HepG2 (cell line): ENCODE data around the gene NAT14. TPM values are rescaled to one million over a fixed set of nuclear protein-coding genes. Genes with fewer than 3 reads are reported as not detected.

Source experiments
- E2F1 ChIP-seq: sonication (generic); formaldehyde crosslinking; IDR thresholded peaks from 2 replicates; pipeline ENCODE4 v1.5.0; 2020; ENCODE audit warnings: missing genetic modification reagents
- FOXK1 ChIP-seq: sonication (generic); formaldehyde crosslinking; IDR thresholded peaks from 2 replicates; pipeline ENCODE4 v1.4.0; 2020; ENCODE audit warnings: low read depth, missing genetic modification reagents, borderline replicate concordance
- HDAC1 ChIP-seq: sonication (generic); formaldehyde crosslinking; IDR thresholded peaks from 2 replicates; pipeline ENCODE4 v1.5.1; 2020; ENCODE audit warnings: mild to moderate bottlenecking, missing genetic modification reagents
- JUNB ChIP-seq: sonication (generic); formaldehyde crosslinking; IDR thresholded peaks from 2 replicates; pipeline ENCODE4 v1.8.0; 2022; ENCODE audit warnings: missing genetic modification reagents, mild to moderate bottlenecking, borderline replicate concordance
- NFE2L1 ChIP-seq: sonication (generic); formaldehyde crosslinking; IDR thresholded peaks from 2 replicates; pipeline ENCODE4 v1.4.0; 2020; ENCODE audit warnings: missing genetic modification reagents, mild to moderate bottlenecking, borderline replicate concordance
- NR2F1 ChIP-seq, 2 experiments: fragments of 450-650 bp in 1 of 2; formaldehyde crosslinking in 1 of 2; IDR thresholded peaks; 2 replicates each; pipeline versions ENCODE4 v1.5.0 to v1.6.1; 2016 to 2020; ENCODE audit warnings: mild to moderate bottlenecking in 1 of 2, missing compliant biosample characterization in 1 of 2, missing genetic modification reagents in 1 of 2, moderate library complexity in 1 of 2
- RORA ChIP-seq: sonication (generic); formaldehyde crosslinking; IDR thresholded peaks from 2 replicates; pipeline ENCODE4 v1.5.0; 2020; ENCODE audit warnings: mild to moderate bottlenecking, missing genetic modification reagents, moderate library complexity
- ZFP62 ChIP-seq: sonication (generic); formaldehyde crosslinking; IDR thresholded peaks from 2 replicates; pipeline ENCODE4 v1.4.0; 2020; ENCODE audit warnings: missing genetic modification reagents
- ZNF180 ChIP-seq: sonication (generic); formaldehyde crosslinking; IDR thresholded peaks from 2 replicates; pipeline ENCODE4 v1.4.0; 2020; ENCODE audit warnings: low read depth, missing genetic modification reagents, borderline replicate concordance
- ZNF589 ChIP-seq: sonication (generic); formaldehyde crosslinking; conservative IDR thresholded peaks from 2 replicates; pipeline ENCODE4 v1.8.0; 2022; ENCODE audit warnings: mild to moderate bottlenecking, moderate library complexity, missing genetic modification reagents
- ZNF777 ChIP-seq: sonication (generic); formaldehyde crosslinking; IDR thresholded peaks from 2 replicates; pipeline ENCODE4 v1.4.0; 2020; ENCODE audit warnings: missing genetic modification reagents
- ZNF780A ChIP-seq: sonication (generic); formaldehyde crosslinking; IDR thresholded peaks from 2 replicates; pipeline ENCODE4 v1.8.0; 2022; ENCODE audit warnings: mild to moderate bottlenecking, missing genetic modification reagents, moderate library complexity
- ZNF850 ChIP-seq: sonication (generic); formaldehyde crosslinking; conservative IDR thresholded peaks from 2 replicates; pipeline ENCODE4 v1.9.0; 2021; ENCODE audit warnings: mild to moderate bottlenecking, missing genetic modification reagents
- polyA plus RNA-seq, 8 experiments: library from polyadenylated mRNA; depleted of rRNA in 3 of 8; stranded (reverse) in 7 of 8; unstranded in 1 of 8; fragments of >200 nt; fragmentation: Illumina TruSeq in 4 of 8; extraction: Trizol in 4 of 8; gene quantifications; 2 replicates each; pipeline versions ENCODE4 v1.2.1 to v1.2.3, GENCODE V29; 2011 to 2016; ENCODE audit warnings: low read depth in 4 of 8, missing spikeins in 1 of 8, mixed read lengths in 1 of 8; ENCODE audit not compliant: insufficient read depth in 1 of 8
- total RNA-seq, 5 experiments: library from RNA; depleted of rRNA; stranded (reverse); fragments of >200 nt; fragmentation: Illumina TruSeq; extraction: Trizol; gene quantifications; 2 replicates each; pipeline ENCODE4 v1.2.3, GENCODE V29; 2016; ENCODE audit warnings: low read depth in 1 of 5
- TF ChIP-seq, protein P1 (sequence below): sonication (generic); formaldehyde crosslinking; IDR thresholded peaks from 2 replicates; pipeline ENCODE4 v1.5.0; 2020; ENCODE audit warnings: mild to moderate bottlenecking, missing genetic modification reagents, moderate library complexity
- TF ChIP-seq, protein P2 (sequence below): sonication (generic); formaldehyde crosslinking; IDR thresholded peaks from 2 replicates; pipeline ENCODE4 v1.8.0; 2022; ENCODE audit warnings: mild to moderate bottlenecking, missing genetic modification reagents, moderate library complexity
- TF ChIP-seq, protein P3 (sequence below): sonication (generic); IDR thresholded peaks from 2 replicates; pipeline ENCODE4 v1.6.1; 2016; ENCODE audit warnings: low read depth, borderline replicate concordance
- TF ChIP-seq, protein P4 (sequence below): sonication (generic); formaldehyde crosslinking; IDR thresholded peaks from 2 replicates; pipeline ENCODE4 v1.5.0; 2020; ENCODE audit warnings: missing genetic modification reagents
- TF ChIP-seq, protein P5 (sequence below): IDR thresholded peaks from 2 replicates; pipeline ENCODE4 v1.6.1; 2016; ENCODE audit warnings: low read depth, borderline replicate concordance
- TF ChIP-seq, protein P6 (sequence below): sonication (generic); formaldehyde crosslinking; IDR thresholded peaks from 2 replicates; pipeline ENCODE4 v1.8.1; 2022; ENCODE audit warnings: low read depth, mild to moderate bottlenecking, missing genetic modification reagents

NAT14 gene
- total and polyA plus RNA-seq, 2 of the 13 experiments (the other 11 are each of a cell fraction or from before 2014, with no cell fraction given) = 20.7 to 22.3 TPM

- TF ChIP-seq NR2F1 (CRISPR knock-in tag; IDR thresholded peaks at IDR 0.05) (no peak), FOXK1 (no peak), JUNB (0 out of 2 replicates have a peak, but pooled peaks have one; percentile 17), RORA (no peak), ZNF777 (CRISPR knock-in tag) (no peak), HDAC1 (peak; percentile 41; the same call in 1 of the 2 replicates), NFE2L1 (CRISPR knock-in tag) (no peak), E2F1 (CRISPR knock-in tag) (no peak), ZNF850 (CRISPR knock-in tag) (no peak), ZNF180 (CRISPR knock-in tag) (no peak), ZNF589 (CRISPR knock-in tag) (peak; percentile 80), ZFP62 (CRISPR knock-in tag) (no peak), ZNF780A (no peak)
- TF ChIP-seq, protein P1, sequence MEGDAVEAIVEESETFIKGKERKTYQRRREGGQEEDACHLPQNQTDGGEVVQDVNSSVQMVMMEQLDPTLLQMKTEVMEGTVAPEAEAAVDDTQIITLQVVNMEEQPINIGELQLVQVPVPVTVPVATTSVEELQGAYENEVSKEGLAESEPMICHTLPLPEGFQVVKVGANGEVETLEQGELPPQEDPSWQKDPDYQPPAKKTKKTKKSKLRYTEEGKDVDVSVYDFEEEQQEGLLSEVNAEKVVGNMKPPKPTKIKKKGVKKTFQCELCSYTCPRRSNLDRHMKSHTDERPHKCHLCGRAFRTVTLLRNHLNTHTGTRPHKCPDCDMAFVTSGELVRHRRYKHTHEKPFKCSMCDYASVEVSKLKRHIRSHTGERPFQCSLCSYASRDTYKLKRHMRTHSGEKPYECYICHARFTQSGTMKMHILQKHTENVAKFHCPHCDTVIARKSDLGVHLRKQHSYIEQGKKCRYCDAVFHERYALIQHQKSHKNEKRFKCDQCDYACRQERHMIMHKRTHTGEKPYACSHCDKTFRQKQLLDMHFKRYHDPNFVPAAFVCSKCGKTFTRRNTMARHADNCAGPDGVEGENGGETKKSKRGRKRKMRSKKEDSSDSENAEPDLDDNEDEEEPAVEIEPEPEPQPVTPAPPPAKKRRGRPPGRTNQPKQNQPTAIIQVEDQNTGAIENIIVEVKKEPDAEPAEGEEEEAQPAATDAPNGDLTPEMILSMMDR (CRISPR knock-in tag) = no peak
- TF ChIP-seq, protein P2, sequence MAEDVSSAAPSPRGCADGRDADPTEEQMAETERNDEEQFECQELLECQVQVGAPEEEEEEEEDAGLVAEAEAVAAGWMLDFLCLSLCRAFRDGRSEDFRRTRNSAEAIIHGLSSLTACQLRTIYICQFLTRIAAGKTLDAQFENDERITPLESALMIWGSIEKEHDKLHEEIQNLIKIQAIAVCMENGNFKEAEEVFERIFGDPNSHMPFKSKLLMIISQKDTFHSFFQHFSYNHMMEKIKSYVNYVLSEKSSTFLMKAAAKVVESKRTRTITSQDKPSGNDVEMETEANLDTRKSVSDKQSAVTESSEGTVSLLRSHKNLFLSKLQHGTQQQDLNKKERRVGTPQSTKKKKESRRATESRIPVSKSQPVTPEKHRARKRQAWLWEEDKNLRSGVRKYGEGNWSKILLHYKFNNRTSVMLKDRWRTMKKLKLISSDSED (CRISPR knock-in tag) = no peak
- TF ChIP-seq, protein P3, sequence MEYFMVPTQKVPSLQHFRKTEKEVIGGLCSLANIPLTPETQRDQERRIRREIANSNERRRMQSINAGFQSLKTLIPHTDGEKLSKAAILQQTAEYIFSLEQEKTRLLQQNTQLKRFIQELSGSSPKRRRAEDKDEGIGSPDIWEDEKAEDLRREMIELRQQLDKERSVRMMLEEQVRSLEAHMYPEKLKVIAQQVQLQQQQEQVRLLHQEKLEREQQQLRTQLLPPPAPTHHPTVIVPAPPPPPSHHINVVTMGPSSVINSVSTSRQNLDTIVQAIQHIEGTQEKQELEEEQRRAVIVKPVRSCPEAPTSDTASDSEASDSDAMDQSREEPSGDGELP = no peak
- TF ChIP-seq, protein P4, sequence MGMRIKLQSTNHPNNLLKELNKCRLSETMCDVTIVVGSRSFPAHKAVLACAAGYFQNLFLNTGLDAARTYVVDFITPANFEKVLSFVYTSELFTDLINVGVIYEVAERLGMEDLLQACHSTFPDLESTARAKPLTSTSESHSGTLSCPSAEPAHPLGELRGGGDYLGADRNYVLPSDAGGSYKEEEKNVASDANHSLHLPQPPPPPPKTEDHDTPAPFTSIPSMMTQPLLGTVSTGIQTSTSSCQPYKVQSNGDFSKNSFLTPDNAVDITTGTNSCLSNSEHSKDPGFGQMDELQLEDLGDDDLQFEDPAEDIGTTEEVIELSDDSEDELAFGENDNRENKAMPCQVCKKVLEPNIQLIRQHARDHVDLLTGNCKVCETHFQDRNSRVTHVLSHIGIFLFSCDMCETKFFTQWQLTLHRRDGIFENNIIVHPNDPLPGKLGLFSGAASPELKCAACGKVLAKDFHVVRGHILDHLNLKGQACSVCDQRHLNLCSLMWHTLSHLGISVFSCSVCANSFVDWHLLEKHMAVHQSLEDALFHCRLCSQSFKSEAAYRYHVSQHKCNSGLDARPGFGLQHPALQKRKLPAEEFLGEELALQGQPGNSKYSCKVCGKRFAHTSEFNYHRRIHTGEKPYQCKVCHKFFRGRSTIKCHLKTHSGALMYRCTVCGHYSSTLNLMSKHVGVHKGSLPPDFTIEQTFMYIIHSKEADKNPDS (CRISPR knock-in tag) = no peak
- TF ChIP-seq, protein P5, sequence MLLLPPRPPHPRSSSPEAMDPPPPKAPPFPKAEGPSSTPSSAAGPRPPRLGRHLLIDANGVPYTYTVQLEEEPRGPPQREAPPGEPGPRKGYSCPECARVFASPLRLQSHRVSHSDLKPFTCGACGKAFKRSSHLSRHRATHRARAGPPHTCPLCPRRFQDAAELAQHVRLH = peak; percentile 91; the same call in 1 of the 2 replicates
- TF ChIP-seq, protein P6, sequence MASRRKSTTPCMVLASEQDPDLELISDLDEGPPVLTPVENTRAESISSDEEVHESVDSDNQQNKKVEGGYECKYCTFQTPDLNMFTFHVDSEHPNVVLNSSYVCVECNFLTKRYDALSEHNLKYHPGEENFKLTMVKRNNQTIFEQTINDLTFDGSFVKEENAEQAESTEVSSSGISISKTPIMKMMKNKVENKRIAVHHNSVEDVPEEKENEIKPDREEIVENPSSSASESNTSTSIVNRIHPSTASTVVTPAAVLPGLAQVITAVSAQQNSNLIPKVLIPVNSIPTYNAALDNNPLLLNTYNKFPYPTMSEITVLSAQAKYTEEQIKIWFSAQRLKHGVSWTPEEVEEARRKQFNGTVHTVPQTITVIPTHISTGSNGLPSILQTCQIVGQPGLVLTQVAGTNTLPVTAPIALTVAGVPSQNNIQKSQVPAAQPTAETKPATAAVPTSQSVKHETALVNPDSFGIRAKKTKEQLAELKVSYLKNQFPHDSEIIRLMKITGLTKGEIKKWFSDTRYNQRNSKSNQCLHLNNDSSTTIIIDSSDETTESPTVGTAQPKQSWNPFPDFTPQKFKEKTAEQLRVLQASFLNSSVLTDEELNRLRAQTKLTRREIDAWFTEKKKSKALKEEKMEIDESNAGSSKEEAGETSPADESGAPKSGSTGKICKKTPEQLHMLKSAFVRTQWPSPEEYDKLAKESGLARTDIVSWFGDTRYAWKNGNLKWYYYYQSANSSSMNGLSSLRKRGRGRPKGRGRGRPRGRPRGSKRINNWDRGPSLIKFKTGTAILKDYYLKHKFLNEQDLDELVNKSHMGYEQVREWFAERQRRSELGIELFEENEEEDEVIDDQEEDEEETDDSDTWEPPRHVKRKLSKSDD (CRISPR knock-in tag) = 0 out of 2 replicates have a peak, but pooled peaks have one; percentile 30
Observed at GRCh38 chr19:55437410-55437809, 47.6 kb upstream of the NAT14 start (continued).
